Neural progenitor cell (in vitro differentiated cells): ENCODE results near the gene BCR.

Experiments used
- CTCF ChIP-seq: fragments of 200-600 bp; sonication (generic); IDR thresholded peaks from 2 replicates; pipeline ENCODE4 v1.5.1; 2017; ENCODE audit warnings: antibody characterized with exemption, mild to moderate bottlenecking
- EZH2 ChIP-seq: fragments of 200-600 bp; sonication (generic); IDR thresholded peaks from 2 replicates; pipeline ENCODE4 v1.6.1; 2017; ENCODE audit warnings: antibody characterized with exemption, mild to moderate bottlenecking, moderate library complexity
- EZH2phosphoT487 ChIP-seq: fragments of 200-600 bp; sonication (generic); IDR thresholded peaks from 2 replicates; pipeline ENCODE4 v1.6.1; 2017; ENCODE audit warnings: antibody characterized with exemption

GRCh38 chr22:23166841-23167616, 13.3 kb upstream of the BCR start:
- no peak for TF ChIP-seq CTCF
- no peak for TF ChIP-seq EZH2
- TF ChIP-seq EZH2phosphoT487: no peak
